HG02623 (cell line): ENCODE measurements around the gene BAIAP2L2.
"Not testable (repeated sequence)": the region's sequence is repeated elsewhere in the genome, so short reads cannot be mapped to it uniquely, and the experiment has no call there.

Experiments used
- ATAC-seq: cut with Tn5 transposase; IDR thresholded peaks from one replicate; pipeline ENCODE4 v1.9.1; 2021; ENCODE audit warnings: moderate library complexity; ENCODE audit not compliant: unreplicated experiment

Gene BAIAP2L2

DNA sequence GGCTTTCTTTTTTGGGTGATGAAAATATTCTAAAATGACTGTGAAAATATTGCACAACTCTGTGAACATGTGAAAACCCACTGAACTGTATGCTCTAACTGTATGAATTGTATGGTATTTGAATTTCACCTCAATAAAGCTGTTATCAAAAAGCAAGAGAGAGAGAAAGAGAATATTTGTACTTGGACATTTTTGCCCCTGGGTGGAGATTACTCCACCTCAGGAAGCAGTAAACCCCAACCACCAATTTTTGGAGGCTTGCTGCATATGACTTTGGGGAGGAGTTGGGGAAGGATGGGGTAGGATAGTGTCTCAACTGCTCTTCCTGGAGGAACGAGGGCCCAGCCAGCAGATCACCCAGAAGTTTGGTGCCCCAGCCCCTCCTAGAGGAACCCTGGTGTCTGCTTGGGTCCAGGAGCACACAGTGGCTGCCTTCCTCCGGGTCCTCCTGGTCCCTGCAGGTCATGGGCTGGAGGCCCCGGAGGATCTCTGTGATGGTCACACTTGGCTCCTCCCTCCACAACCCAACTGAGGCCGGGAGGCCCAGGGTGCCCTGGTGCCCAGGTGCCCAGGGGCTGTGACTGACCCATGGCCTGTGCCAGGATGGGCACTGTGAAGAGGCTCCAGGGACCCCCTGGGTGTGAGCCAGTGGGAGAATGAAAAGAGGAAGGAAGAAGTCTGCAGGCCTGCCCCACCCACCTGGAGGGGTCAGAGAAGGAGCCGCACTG lies 68.6 kb downstream of the BAIAP2L2 start:
- ATAC-seq = no peak

GRCh38 chr22:38040953-38041759 lies 69.3 kb downstream of the BAIAP2L2 start:
- ATAC-seq = no peak

DNA sequence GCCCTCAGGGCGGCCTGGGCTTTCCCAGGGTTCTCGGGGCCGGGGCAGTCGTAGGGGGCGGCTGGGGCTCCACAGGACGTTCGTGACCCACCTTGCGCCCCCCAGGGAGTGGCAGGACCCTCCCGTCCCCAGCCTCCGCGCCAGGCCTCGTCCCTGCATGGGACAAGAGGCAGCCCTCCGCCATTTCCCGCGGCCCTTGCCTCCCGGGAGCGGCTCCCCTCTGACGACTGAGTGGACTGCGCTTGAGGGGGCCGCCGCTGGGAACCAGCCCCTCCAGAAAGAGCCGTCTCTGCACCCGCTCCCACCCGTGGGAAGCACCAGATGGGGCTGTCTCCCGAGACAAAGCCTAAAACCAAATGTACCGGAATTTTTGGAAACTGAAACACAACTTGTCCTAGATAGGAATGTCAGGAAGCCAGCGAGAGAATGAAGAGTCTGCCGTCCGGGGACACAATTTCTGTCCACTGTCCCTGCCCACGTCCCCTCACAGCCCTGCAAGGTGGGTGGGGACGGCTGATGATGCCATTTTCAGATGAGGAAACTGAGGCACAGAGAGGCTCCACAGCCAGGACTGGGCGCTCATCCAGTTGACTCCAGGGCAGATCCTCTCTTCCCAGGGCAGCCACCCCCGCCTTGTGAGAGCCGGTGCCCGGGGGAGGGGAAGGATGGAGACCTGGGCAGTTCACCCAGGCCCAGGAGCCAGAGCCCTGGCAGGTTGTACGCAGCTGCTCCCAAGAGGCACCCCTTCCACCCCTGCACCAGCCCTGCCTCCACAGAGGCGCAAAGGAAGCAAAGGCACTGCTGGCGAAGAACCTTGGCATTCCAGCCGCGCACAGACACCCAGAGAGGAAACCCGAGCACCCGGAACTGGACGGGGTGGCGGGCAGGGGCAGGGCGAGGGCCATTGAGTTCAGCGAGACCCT lies 71.3 kb downstream of the BAIAP2L2 start:
- no peak for ATAC-seq

- ATAC-seq = no peak
Observed at GRCh38 chr22:38038426-38038825, 72.1 kb downstream of the BAIAP2L2 start.

DNA sequence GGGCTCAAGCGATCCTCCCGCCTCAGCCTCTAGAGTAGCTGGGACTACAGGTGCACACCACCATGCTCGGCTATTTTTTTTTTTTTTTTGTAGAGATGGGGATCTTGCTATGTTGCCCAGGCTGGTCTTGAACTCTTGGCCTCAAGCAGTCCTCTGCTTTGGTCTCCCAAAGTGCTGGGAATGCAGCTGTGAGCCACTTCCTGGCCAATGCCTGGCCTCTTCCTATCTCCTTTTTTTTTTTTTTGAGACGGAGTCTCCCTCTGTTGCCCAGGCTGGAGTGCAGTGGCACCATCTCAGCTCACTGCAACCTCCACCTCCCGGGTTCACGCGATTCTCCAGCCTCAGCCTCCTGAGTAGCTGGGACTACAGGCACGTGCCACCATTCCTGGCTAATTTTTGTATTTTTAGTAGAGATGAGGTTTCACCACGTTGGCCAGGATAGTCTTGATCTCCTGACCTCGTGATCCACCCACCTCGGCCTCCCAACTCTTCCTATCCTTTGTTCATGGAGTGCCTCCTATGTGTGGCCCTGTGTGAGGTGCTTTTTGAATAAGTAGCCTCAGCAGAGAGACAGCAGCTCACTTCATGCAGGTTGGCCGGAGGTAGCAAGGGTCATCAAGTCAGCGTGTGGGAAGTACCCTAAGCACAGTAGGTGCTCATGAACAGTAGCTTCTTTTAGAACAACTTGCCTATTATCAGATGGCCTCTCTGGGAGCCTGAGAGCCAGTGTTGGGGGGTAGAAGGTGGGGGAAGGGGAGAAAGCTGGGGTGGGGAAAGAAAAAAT lies 72.9 kb downstream of the BAIAP2L2 start:
- ATAC-seq = not testable (repeated sequence)

DNA sequence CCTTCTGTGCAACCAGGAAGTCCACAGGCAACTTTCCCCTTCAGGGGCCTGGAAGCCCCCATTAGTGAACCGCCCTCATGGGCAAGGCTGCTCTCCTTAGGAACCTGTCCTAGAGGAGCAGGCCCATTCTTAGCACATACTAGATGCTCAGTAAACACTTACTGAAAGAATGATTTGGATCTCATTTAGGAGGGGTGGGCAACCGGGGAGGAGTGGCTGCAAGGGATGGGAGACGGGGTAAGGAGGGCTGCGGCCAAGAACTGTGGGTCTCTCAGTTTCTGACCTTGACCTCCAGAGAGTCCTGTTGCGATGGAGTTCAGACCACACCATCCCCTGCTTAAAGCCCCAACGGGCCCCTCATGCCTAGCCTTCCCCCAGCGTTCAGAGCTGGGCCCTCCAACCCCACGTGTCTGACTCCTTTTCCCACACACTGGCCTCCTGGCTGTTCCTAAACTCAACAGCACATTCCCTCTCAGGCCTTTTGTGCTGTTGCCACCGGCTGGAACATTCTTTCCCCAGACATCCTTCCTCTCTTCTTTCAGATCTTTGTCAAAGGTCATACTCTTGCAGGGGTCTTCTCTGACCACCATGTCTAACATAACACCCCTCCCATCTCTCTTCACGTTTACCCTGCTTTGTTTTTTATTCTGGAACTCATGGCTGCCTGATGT lies 74.0 kb downstream of the BAIAP2L2 start:
- ATAC-seq = no peak

GRCh38 chr22:38035530-38035885 lies 75.0 kb downstream of the BAIAP2L2 start:
- ATAC-seq = no peak
